Suprapubic skin (tissue), 4 donors: ENCODE data around the gene SFXN5.

Experiments
- POLR2A ChIP-seq, 2 donors: fragments of 450-650 bp; IDR thresholded peaks; one replicate each; pipeline ENCODE4 v1.6.1; 2017; ENCODE audit warnings: antibody characterized with exemption in 2 of 2, mild to moderate bottlenecking in 2 of 2, moderate library complexity in 2 of 2
- POLR2AphosphoS5 ChIP-seq, 3 donors: sonication (generic); formaldehyde crosslinking; IDR thresholded peaks; one replicate each; pipeline ENCODE4 v1.6.1; 2017; ENCODE audit warnings: antibody characterized with exemption in 3 of 3
- TF ChIP-seq, protein P1 (sequence below), 2 donors: fragments of 200-600 bp in 1 of 2; fragments of 450-650 bp in 1 of 2; sonication (generic) in 1 of 2; IDR thresholded peaks; one replicate each; pipeline ENCODE4 v1.5.1; 2016 to 2019; ENCODE audit warnings: antibody characterized with exemption in 2 of 2, mild to moderate bottlenecking in 1 of 2, moderate library complexity in 1 of 2

- TF ChIP-seq, protein P1, sequence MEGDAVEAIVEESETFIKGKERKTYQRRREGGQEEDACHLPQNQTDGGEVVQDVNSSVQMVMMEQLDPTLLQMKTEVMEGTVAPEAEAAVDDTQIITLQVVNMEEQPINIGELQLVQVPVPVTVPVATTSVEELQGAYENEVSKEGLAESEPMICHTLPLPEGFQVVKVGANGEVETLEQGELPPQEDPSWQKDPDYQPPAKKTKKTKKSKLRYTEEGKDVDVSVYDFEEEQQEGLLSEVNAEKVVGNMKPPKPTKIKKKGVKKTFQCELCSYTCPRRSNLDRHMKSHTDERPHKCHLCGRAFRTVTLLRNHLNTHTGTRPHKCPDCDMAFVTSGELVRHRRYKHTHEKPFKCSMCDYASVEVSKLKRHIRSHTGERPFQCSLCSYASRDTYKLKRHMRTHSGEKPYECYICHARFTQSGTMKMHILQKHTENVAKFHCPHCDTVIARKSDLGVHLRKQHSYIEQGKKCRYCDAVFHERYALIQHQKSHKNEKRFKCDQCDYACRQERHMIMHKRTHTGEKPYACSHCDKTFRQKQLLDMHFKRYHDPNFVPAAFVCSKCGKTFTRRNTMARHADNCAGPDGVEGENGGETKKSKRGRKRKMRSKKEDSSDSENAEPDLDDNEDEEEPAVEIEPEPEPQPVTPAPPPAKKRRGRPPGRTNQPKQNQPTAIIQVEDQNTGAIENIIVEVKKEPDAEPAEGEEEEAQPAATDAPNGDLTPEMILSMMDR (IDR thresholded peaks at IDR 0.05) = no peak
- TF ChIP-seq POLR2A (IDR thresholded peaks at IDR 0.05) (no peak), POLR2AphosphoS5 (IDR thresholded peaks at IDR 0.05) (no peak)
Observed at GRCh38 chr2:72973137-72973535, 98.4 kb downstream of the SFXN5 start.
